Stimulated activated CD4-positive, alpha-beta T cell treated with anti-CD3 and anti-CD28 coated beads, Interleukin-1b, Interleukin-23, amount 100 ng/mL, for 4 hours (primary cell): ENCODE measurements around the gene DGCR2.
"Not testable (repeated sequence)": the region's sequence is repeated elsewhere in the genome, so short reads cannot be mapped to it uniquely, and the experiment has no call there.

Experiments
- DNase-seq, 2 donors: peaks; one replicate each; pipeline ENCODE4 v3.0.0-alpha.2; 2020; ENCODE audit warnings: low read depth in 2 of 2

The DGCR2 gene

DNA sequence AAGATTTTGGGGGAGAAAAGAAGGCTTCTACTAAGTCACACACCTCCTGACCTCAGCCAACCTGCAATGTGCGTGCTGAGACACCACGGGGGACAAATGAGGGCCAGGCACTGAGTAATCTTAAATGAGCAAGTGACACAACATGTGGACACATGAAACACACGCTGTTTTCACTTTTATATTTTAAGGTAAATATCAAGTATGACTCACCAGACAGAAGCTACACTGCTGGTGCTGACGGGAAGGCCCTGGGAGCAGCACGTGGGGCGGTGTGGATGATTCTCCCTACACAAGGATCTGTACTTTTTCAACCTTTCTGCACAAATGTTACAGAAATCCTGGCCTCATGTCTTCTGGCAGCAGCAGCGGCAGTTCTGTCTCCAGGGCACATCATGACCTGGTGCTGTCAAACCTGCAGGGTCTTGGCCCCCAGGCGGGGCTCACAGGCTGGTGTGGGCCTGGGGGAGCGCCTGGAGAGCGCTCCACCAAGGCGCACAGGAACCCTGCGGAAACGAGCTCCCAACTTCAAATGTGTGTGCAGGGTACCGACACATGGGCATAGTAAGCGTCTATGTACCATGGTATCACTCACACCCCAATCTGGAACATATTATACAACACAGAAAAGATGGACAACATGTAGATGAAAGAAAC, 61.7 kb downstream of the DGCR2 start:
- DNase-seq = no peak

DNA sequence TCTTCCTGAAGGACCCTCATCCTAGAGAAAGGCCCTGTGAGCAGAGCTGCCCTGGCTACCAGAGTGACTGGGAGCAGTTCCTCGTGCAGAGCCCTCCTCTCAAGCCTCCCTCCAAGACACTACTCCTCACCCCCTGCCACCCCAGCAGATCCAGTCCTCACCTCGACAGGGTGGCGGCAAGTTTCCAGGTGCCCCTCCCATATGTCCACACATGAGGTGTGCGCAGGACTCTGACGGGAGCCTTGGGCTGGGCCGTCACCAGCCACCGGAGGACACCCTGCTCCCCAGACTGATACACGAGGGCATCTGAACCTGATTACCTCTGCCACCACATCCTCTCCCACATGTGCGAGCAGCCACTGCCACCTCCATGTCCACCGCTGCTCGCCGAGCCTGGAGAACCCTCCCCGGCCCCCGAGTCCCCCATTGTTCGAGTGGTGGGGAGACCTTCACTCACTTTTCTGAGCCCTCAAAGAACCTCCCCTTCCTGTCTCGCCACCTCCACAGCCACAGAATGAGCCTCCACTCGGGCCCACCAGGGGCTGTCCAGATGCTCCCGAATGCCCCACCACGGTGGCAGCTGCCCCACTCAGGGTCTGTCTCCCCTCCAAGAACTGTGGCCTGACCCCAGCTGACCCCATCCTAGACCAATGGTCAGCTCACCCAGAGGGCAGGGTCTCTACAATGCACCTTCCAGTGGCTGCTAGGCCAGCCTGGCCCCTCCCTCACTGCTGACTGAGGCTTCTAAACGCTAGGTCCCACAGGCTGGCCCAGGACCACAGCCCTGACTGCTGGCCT, 62.5 kb downstream of the DGCR2 start:
- DNase-seq = no peak

DNA sequence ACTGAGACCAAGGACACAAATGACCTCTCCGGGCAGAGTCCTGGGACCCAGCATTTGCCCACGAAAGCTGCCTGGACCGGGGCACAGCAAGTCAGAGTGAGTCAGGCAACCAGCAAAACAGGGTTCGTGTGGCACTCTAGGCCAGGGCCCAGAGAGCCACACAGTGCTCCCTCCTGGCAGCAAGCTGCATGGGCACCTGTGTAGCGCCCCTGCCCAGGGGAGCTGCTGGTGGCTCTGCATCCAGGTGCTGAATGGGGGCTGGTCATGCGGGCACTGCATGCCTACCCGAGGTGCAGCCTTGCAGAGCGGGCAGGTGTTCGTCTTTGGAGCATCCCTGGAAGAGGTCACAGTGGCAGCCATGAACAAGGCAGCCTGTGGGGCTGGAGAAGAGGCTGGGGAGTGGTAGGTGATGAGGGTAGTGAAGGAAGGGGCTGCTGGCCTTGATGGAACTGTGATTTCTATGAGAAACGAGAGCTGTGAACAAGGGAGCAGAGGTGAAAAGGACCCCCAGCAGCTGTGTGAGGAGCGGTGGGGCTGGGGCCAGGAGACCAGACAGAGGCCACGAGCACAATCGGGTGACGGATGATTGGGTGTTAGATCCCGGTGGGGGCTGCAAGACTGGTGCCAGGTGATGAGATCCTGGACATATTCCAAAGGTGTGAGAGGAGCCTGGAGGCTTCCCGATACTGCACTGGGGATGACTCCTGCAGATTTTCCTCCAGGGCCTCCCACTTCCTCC, 63.3 kb downstream of the DGCR2 start:
- DNase-seq = no peak

DNA sequence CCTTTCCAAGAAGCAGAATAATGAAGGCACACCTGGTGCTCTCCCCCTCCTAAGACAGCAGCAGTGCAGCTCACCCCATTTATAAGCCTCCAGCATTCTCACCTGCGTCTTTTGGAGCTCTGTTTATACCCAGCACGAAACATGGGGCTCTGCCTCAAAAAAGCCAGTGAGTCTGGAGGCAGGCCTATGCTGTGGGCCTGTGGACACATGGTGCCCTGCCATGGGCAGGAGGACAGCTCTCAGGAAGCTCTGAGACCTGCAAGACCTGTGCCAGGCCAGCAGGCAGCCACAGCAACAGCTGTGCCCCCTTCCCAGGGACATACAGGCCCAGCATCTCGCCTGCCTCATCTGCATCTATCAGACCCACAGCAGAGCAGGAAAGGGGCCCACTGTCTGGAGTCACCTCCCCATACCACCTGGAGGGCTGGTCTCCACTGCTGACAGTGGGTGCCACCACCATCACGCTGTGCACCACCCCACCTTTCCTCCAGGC, 64.2 kb downstream of the DGCR2 start:
- no peak for DNase-seq

DNA sequence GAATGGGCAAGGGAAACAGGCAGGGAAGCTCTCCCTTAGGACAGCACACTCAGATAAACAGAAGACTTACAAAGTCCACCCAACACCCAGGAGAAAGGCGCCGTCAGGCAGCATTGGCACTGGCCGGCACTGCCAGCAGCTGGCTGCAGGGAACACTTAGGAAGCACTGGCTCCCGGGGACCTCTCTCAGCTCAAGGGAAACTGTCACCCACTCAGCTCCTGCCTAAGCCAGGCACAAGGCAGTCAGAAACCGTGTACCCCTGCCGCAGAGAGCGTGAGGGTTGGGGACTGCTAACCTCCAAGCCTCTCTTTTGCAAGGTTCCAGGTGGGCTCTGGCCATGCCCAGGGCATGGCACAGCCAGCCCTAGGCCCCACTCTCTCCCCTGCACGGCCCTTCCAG, 64.7 kb downstream of the DGCR2 start:
- DNase-seq = no peak

DNA sequence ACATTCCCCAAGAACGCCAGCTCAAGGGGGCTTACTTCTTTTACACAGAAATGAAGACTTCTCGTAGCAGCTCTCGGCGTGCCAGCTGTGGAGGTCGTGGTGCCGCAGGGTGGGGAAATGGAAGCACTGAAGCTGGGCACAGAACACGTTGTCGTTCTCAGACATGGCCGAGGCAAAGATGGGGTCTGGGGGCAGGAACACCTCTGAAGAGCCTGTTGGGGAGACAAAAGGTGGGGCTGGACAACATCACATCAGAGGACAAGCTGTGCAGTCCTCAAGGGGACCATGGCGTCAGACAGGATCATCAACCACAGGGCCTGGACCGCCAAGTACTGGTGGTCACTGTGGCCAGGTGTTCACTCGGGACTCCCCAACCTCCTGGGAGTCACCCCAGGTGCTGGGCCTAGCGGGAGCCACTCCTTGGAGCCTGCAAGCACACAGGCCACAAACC, 65.2 kb downstream of the DGCR2 start:
- no peak for DNase-seq

DNA sequence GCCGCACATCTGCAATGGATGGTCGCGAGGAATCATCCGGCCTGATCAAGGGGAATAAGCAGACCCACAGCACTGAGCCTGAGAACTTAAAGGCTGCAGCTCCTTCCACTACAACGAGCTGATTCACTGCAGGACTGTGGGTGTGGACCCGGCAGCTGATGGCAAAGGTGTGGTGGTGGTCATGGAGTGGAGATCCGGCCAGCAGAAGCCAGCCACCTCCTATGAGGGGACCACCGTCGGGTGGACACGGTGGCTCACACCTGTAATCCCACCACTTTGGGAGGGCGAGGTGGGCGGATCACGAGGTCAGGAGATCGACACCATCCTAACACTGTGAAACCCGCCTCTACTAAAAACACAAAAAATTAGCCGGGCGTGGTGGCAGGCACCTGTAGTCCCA, 66.4 kb downstream of the DGCR2 start:
- no peak for DNase-seq

DNA sequence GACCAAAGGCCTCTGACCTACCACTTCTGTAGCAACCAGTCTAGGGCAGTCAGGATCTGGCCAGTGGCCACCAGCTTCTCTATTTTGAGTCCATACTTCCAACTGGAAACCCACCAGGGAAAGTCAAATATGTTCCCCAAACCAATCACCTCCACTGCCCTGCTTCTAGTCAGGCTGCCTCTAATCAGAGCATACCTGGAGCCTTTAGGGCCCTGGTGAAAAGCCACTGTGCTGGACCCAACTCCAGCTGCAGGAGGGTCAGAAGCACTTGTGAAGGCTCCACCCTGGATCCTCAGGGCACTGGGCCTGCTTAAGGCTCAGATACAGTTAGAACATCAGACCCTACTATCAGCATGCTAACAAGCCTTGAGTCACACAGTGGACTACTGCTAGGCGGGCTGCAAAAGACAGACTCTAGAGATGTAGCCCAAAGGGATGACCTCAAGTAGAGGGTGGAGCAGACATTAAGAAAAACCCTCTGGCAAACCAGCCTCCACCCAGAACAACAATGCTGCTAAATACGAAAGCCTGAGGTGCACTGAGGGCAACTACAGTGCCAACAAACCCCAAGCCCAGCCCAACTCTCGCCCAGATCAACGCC, 69.2 kb downstream of the DGCR2 start:
- no peak for DNase-seq

DNA sequence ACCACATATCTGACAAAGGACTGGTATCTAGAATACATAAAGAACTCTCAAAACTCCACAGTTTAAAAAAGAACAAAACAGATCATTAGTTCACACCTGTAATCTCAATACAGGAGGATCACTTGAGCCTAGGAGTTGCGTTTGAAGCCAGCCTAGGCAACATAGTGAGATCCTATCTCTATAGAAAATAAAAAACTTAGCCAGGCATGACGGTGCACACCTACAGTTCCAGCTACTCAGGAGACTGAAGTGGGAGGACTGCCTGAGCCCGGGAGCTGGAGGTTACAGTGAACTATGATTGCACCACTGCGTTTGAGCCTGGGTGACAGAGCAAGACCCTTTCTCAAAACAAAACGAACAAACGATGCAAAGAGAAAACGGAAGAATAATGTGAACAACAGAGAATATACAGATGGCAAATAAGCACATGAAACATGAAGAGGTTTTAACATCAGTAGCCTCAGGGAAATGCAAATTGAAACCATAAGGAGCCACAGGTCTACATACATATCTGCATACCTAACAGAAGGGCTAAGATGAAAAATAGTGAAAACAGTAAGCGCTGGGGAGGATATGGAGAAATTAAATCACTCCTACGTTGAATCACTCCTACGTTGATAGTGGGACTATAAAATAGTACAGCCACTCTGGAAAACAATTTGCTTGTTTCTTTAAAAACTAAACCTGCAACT, 70.7 kb downstream of the DGCR2 start:
- no peak for DNase-seq

DNA sequence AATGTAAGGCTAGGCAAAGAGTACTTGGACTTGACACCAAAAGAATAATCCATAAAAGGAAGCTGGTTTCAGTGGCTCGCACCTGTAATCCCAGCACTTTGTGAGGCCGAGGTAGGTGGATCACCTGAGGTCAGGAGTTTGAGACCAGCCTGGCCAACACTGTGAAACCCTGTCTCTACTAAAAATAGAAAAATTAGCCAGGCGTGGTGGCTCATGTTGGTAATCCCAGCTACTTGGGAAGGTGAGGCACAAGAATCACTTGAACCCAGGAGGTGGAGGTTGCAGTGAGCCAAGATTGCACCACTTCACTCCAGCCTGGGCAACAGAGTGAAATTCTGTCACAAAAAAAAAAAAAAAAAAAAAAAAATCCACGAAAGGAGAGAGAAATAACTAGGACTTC, 71.4 kb downstream of the DGCR2 start:
- DNase-seq = not testable (repeated sequence)

DNA sequence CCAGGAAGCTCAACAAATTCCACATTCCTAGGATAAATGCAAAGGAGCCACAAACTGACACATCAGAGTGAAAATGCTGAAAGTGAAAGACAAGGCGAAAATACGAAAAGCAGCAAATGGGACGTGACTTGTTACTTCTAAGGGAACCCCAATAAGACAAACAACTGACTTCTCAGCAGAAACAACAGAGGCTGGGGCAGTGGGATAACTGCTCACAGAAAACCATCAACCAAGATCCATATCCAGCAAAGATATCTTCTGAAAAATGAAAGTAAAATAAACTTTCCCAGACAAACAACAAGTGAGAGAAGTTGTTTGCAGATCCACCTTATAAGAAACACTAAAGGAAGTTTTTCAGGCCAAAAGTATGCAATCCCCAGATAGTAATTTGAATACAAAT, 72.1 kb downstream of the DGCR2 start:
- no peak for DNase-seq

DNA sequence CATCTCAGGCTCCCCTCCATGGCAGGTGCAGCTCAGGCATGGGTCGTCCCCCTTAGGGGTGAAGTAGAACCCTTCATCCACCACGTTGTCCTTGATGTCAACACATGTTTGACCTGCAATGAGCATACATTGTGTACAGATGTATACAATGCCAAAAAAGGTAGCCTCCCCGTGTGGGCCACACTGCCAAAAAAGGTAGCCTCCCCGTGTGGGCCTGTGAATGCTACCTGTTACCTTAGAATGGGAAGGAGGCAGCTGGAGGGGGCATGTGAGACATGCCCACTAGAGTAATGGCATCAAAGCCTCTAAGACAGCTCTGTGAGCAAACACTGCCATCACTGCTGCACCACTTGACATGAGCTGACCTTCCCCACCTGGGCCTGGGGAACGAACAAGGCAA, 73.7 kb downstream of the DGCR2 start:
- DNase-seq = no peak

DNA sequence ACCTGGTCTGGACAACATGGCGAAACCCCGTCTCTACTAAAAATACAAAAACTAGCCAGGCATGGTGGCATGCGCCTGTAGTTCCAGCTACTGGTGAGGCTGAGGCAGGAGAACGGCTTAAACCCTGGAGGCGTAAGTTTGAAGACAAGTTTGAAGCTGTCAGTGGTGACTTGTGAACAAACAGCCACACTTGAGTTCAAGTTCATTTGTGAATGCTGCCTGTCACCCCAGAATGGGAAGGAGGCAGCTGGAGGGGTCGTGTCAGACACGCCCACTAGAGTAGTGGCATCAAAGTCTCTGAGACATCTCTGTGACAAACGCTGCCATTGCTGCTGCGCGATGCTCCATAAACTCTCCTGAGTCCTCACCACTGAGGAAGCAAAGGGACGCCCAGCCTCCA, 74.2 kb downstream of the DGCR2 start:
- no peak for DNase-seq

DNA sequence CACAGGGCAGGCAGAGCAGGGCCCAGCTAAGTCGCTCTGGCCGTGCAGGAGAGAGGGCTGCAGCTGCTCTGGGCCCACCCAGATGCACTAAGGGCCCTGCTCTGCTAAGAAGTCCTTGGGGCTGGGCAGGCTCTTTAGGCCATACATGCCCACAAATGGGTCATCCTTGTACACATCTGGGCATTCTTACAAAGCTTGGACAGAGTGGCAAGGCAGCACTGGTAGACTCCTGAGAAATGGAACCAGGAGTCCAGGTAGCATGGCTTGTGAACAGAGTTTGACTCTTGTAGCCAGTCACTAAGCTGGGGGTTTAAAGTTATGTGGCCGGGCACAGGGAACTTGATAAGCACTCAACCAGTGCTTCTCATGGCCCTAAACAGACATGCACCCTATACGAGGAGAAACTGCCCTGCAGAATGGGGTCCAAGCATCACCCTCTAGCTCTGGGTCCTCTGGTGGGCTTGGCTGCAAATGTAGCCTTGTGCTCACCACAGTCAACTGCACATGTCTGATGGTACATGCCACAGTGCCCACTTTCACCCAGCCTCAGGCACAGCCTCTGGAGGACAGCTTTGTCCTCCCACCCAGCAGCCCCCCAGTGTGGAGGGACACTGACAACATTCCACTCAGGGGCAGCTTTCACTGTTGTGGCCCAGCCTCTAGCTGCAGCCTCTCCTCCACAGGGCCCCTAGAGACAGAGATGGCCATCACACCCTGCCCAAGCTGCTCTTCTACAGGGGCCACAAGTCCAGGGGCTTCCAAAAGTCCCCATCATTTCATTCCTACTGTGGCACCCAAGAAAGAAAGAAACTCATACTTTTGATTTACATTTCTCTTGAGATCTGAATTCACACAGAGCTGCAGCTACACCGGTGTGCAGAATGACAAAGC, 75.2 kb downstream of the DGCR2 start:
- DNase-seq = no peak

DNA sequence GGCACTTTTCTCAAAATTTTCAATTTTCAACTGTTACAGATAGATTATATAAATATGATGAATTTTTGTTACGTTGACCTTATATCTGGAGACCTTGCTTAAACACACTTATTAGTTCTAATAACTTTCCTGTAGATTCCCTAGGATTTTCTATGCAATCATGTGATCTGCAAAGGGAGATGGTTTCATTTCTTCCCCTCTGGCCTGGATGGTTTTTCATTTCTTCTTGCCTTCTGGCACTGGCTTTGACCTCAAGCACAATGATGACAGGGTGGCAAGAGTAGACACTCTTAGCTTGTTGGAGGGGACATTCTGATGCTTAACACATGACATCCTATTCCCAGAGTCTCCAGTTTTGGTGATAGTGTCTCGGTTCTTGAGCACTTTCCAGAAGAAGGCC, 75.9 kb downstream of the DGCR2 start:
- DNase-seq = no peak

DNA sequence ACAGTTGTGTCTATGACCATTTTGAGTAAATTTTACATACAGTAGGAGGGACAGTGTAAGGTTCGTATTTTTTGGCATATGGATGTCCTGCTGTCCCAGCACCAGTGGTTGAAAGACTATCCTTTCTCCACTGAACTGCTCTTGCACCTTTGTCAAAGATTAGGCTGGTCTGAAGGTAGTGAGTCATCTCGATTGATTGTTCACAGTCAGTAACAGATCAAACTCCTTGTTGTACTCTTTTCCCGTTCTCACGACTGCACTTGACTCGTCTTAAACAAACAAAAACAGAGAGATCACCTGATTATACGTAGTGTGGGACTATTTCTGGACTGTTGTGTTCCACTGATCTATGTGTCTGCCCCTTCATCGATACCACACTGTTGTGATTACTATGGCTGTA, 77.1 kb downstream of the DGCR2 start:
- no peak for DNase-seq

DNA sequence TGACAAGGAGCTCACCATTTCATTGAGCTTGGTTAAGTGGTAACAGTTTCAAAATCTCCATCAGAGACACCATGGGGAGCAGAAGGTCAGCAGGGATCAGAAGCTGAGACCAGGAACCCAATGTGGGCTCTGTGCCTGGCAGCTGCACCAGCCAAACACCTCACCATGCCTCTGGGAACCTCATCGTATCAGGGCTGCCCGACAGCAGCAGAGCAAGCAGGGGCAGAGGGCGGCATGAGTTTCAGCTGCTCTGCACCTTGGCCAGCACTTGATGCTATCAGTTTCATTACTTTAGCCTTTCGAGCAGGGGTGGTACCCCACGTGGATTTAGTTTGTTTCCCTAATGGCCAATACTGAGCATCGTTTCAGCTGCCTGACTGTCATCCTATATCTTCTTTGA, 77.8 kb downstream of the DGCR2 start:
- DNase-seq = no peak

DNA sequence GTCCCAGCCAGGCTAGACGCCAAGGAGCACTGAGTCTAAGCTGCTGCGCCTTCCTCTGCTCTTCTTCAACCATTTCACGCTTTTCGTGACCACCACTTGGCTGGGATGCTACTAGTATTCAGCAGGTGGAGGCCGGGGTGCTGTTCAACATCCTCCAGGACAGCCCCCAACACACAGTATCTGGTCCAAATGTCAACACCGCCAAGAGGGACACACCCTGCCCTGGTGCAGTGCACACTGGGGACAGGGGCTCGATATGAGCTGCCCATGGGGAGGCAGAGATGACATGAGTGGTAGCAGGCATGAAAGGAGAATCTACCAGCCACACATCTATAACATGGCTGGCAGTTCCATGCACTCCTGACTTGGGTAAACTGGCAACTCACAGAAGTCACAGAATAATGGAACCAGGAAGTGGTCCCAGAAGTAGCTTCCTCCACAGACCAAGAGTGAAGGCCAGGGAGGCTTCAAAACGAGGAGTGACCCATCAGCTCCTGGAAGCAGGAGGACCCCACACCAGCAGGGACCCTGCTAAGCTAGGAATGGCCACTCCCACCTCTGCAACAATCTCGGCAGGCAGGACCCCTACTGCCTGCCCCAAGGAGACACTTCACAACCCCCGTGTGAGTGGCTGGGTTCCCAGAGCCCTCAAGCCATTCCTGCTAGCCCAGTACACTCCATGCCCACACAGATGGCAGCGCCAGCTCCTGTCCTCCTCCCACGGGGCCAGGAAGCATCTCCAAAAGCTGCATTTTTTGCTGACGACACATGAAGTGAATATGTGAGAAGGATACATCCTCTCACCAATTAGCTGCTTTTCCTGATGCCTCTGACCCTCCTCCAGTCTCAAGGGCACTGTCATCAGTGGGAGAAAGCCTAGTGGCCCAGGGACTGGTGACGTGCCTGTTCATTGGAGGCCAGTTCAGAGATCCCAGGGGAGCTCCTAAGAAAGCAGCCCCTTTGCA, 78.8 kb downstream of the DGCR2 start:
- no peak for DNase-seq
